ENCODE data around the gene MED14.

MED14 gene

DNA sequence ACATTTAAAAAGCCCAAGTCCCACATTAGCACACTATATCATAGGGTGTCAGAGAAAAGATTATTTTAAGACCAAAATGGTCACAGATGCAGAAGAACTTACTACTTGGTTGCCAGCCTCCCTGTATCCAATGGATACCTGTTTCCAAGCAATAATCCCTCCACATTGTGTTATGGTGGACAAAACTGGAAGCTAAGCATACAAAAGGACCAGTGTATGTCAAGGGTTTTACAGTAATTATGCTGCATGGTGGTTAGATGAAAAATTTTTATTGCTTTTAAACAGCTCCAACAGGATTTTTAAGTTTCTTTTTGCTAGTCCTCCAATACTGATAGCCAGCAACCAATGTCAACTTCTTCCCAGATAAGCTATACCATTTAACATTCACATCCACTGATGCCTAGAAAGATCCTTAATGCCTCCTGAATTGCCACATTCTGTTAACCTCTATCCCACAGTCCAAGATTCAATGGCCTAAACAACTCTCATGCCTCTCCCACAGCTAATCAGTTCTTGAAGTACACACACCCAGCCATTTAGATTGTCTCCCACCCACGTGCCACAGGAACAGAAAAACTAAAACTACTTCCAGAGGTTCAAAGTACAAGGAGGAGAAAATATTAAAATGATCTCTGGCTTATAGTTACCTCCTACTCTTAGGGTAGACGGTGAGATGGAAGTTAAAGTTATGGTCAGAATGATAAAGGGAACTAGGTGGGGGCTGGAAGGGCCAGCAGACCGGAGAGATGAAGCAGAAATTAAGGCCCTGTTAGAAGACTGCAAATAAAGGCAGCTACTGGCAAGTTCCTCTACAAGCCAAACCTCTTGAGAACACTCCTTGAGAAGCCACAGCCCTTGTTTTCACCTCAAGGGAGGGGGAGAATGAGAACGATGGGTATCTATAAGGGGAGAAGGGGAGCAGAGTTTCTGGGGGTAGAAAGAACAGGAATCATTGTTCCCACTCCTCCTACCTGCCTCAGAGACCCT, 5.5 kb downstream of the MED14 start:
- no peak for DNase-seq (ENCODE audit: low read depth in 1 of 2, low spot score in 1 of 2)

DNA sequence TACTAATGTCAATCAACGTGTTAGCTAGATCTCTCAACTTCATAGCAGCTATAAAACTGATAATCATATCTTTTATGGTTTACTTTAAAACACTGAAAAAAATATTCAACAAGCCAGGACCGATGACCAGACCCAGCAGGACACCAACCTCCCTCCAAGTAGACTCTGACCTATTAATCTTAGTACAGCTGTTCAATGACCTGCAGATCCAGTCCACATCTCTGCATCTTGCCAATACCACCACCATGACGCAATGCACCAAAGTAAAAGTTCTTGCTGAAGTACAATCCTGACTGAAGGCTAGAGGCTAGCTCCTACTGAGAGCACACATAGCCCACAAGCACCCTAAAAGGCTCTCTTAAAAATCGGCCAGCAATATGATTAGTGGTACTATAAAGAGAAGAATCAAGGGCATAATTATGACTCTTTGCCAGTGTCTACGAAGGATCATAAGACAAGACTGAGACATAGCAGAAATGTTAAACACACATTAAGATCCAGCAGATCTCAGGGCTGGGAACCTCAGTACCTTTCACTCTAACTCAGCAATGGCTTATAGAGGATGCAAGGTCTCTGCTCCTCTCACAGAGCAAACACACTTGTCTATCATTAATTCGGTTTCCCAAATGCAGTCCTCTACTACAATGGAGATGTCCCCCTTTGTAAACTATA, 7.6 kb downstream of the MED14 start:
- DNase-seq (ENCODE audit: low read depth in 1 of 2, low spot score in 1 of 2) = no peak

- no peak for DNase-seq (ENCODE audit: low read depth in 1 of 2, low spot score in 1 of 2)
Measured at GRCh38 chrX:40727093-40727492, 8.2 kb downstream of the MED14 start.

DNA sequence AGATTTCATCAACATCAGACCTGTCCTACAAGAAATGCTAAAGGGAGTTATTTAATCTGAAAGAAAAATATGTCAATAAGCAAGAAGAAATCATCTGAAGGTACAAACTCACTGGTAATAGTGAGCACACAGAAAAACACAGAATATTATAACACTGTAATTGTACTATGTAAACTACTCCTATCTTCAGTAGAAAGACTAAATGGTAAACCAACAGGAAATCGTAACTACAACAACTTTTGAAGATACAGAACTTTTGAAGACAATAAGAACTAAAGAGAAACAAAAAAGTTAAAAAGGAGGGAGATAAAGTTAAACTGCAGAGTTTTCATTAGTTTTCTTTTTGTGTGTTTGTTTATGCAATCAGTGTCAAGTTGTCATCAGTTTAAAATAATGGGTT, 12.4 kb downstream of the MED14 start:
- DNase-seq (ENCODE audit: low read depth in 1 of 2, low spot score in 1 of 2) = no peak

GRCh38 chrX:40721489-40722106, 13.7 kb downstream of the MED14 start:
- no peak for DNase-seq (ENCODE audit: low read depth in 1 of 2, low spot score in 1 of 2)

GRCh38 chrX:40720792-40721191, 14.6 kb downstream of the MED14 start:
- DNase-seq (ENCODE audit: low read depth in 1 of 2, low spot score in 1 of 2) = no peak

DNA sequence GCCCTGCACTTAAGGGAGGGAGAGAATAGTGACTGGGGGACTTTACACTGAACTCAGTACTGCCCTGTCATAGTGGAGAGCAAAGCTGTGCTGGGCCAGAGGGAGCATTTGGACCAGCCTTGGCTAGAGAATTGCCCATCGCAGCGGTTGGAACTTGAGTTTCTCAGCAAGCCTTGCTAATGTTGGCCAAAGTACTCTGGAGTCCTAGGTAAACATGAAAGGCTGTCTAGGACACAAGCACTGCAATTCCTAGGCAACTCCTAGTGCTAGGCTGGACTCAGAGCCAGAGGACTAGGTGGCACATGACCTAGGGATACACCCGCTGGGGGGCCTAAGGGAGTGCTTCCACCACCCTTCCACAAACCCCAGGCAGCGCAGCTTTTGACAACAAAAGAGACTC, 15.0 kb downstream of the MED14 start:
- DNase-seq (ENCODE audit: low read depth in 1 of 2, low spot score in 1 of 2) = no peak

GRCh38 chrX:40719731-40720130, 15.6 kb downstream of the MED14 start:
- DNase-seq (ENCODE audit: low read depth in 1 of 2, low spot score in 1 of 2) = no peak

- DNase-seq (ENCODE audit: low read depth in 1 of 2, low spot score in 1 of 2) = no peak
Measured at GRCh38 chrX:40719218-40719617, 16.1 kb downstream of the MED14 start.

DNA sequence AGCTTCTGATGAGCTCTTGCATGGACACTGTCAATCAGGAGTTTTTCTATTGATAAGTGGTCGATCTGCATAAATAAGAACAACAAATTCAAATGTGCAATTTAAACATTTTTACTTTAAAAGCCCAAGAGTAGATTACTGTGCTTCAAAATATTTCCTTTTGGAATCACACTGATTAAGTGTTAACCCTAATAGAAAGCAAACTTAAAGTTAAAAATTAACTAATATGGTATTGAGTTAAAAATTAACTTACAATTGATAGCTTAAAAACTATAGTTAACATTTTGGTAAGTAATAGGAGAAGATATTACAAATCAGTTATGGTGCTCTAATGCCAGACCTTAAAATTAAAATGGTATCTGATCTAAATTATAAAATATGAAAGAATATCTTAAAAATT, 25.9 kb downstream of the MED14 start:
- DNase-seq (ENCODE audit: low read depth in 1 of 2, low spot score in 1 of 2) = no peak

- no peak for DNase-seq (ENCODE audit: low read depth in 1 of 2, low spot score in 1 of 2)
Measured at GRCh38 chrX:40705658-40706312, 29.6 kb downstream of the MED14 start.

GRCh38 chrX:40700640-40701342, 34.6 kb downstream of the MED14 start:
- no peak for DNase-seq (ENCODE audit: low read depth in 1 of 2, low spot score in 1 of 2)

GRCh38 chrX:40698851-40699250, 36.5 kb downstream of the MED14 start:
- DNase-seq (ENCODE audit: low read depth in 1 of 2, low spot score in 1 of 2) = no peak

DNA sequence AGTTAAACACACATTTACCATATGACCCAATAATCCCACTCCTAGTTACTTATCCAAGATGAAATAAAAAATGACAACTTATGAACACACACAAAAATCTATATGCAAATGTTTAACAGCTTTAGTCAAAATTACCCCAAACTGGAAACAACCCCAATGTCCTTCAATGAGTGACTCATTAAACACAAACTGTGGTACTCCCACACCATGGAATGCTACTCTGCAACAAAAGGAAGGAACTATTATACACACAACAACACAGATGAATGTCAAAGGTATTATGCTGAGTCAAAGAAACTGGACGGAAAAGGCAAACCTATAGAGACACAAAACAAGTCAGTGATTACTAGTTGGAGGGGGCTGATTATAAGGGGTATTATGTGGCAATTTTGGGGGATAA, 40.5 kb downstream of the MED14 start:
- no peak for DNase-seq (ENCODE audit: low read depth in 1 of 2, low spot score in 1 of 2)

DNA sequence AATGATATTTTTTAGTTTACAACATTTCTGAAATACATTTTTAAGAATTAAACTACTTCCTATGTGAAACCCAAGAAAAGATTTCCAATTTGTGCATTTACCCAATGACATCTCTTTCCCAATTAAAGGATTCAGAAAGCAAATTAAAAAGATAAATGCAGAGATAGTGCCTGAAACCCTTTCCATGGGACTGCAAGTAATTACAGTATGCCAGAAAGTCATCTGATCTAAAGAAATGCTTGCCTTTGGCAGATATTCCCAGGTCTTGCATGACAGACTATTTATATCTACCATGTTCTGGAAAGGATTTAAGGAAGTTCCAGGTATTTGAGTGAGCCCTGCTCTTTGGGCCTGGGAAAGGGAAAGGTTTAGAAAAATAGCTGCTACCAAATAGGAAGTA, 46.4 kb downstream of the MED14 start:
- DNase-seq (ENCODE audit: low read depth in 1 of 2, low spot score in 1 of 2) = no peak

GRCh38 chrX:40687169-40687568, 48.2 kb downstream of the MED14 start:
- no peak for DNase-seq (ENCODE audit: low read depth in 1 of 2, low spot score in 1 of 2)

DNA sequence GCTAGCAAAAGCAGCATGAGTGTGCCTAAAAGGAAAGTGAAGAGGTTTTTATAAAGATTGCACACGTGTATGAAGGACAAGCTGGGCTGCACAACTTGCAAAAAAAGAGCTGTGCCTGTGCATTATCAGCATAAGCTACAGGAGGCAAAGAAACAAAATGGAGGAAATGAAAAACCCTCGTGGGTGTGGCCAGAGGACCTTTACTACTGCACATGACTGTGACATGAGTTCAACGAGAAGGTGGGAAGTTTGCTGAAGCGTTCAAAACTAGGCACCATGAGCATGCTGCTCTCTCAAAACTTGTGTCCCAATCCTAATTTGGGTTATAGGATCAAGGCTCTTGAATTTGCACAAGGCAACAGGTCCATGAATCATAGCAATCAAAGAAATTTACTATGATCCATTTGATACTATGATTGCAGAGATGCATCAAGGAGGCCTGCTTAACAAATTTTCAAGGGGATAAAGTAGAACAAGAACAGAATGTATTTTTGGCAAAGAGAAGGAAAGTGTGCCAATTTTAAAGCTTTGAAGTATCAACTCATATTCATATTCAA, 49.9 kb downstream of the MED14 start:
- DNase-seq (ENCODE audit: low read depth in 1 of 2, low spot score in 1 of 2) = no peak

GRCh38 chrX:40684092-40684491, 51.2 kb downstream of the MED14 start:
- DNase-seq (ENCODE audit: low read depth in 1 of 2, low spot score in 1 of 2) = no peak

DNA sequence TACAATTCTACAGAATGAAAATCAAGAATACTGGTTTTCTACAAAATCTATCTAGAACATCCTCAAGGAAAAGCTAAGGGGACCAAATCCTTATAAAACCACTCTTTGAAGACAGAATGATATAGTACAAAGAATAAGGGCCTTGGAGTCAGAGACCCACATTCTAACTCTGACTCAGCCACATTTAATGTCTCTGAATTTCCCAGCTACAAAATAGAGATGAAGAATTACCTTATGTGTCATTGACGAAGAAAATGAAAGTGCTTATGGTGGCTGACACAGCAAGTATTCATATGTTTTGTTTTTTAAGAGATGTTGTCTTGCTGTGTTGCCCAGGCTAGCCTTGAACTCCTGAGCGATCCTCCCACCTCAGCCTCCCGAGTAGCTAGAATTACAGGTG, 52.1 kb downstream of the MED14 start:
- no peak for DNase-seq (ENCODE audit: low read depth in 1 of 2, low spot score in 1 of 2)

DNA sequence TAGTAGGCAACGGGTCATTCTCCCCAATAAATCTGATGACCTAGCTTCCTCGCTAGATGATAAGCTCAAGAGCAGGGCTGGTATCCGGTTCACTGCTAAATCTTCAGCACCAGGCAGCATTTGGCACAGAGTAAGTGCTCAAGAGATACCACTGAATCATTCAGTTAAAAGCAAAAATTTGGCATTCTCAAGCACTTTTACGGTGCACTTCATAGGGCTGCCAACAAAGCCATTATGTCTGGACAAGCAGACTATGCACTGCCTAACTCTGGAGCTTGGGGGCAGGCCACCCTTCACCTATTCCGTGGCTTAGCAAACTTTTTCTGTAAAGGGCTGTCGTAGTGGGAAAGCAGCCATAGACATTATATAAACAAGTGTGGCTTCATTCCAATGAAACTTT, 64.2 kb downstream of the MED14 start:
- DNase-seq (ENCODE audit: low read depth in 1 of 2, low spot score in 1 of 2) = no peak
